ENCODE results near the gene EID2B.

DNA sequence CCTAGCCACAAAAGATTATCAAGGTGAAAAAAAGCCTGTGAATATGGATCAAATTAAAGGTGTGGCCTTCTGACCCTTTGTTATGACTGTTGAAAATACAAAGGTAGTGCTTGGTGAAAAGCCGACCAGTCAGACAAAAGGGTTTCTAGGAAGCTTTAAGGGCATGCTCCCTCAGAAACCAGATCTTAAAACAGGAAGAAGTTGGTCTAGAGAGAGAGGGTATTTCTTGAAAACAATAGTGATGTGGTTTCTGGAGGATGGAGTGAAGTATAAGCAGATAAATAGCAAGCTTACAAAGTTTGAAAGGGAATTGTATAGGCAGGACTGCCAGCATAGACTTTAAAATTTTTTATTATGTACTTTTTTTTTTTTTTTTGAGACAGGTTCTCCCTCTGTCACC is 12.3 kb upstream of the EID2B start:
- TF ChIP-seq, protein P1, sequence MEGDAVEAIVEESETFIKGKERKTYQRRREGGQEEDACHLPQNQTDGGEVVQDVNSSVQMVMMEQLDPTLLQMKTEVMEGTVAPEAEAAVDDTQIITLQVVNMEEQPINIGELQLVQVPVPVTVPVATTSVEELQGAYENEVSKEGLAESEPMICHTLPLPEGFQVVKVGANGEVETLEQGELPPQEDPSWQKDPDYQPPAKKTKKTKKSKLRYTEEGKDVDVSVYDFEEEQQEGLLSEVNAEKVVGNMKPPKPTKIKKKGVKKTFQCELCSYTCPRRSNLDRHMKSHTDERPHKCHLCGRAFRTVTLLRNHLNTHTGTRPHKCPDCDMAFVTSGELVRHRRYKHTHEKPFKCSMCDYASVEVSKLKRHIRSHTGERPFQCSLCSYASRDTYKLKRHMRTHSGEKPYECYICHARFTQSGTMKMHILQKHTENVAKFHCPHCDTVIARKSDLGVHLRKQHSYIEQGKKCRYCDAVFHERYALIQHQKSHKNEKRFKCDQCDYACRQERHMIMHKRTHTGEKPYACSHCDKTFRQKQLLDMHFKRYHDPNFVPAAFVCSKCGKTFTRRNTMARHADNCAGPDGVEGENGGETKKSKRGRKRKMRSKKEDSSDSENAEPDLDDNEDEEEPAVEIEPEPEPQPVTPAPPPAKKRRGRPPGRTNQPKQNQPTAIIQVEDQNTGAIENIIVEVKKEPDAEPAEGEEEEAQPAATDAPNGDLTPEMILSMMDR (IDR thresholded peaks at IDR 0.05), result no peak
- TF ChIP-seq POLR2A (IDR thresholded peaks at IDR 0.05), result no peak
